GM21529 (cell line): Measurements from ENCODE around the gene MYCL.
A peak's percentile ranks its signal among the peaks of the same experiment; 100 is the strongest.
"Not testable (repeated sequence)": the region's sequence is repeated elsewhere in the genome, so short reads cannot be mapped to it uniquely, and the experiment has no call there.

Experiments
- ATAC-seq: cut with Tn5 transposase; IDR thresholded peaks from one replicate; pipeline ENCODE4 v1.9.1; 2021; ENCODE audit not compliant: unreplicated experiment

Gene MYCL

GRCh38 chr1:39919545-39919944 is 17.8 kb upstream of the MYCL start:
- peak; percentile 49 for ATAC-seq

DNA sequence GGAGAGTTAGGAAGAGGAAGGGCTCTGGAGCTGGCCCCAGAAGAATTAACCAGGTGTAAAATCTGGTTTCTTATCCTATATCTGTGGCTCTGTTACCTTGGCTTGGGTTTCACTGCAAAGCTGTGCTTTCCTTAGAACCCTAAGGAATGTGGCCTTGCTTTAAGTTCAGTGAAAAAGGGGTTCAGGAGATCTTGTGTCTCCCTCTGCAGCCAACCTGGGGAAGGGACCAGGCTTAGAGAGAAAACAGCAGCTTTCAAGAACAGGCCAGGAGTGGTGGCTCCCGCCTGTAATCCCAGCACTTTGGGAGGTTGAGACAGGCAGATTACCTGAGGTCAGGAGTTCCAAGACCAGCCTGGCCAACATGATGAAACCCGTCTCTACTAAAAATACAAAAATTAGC is 16.1 kb upstream of the MYCL start:
- no peak for ATAC-seq

DNA sequence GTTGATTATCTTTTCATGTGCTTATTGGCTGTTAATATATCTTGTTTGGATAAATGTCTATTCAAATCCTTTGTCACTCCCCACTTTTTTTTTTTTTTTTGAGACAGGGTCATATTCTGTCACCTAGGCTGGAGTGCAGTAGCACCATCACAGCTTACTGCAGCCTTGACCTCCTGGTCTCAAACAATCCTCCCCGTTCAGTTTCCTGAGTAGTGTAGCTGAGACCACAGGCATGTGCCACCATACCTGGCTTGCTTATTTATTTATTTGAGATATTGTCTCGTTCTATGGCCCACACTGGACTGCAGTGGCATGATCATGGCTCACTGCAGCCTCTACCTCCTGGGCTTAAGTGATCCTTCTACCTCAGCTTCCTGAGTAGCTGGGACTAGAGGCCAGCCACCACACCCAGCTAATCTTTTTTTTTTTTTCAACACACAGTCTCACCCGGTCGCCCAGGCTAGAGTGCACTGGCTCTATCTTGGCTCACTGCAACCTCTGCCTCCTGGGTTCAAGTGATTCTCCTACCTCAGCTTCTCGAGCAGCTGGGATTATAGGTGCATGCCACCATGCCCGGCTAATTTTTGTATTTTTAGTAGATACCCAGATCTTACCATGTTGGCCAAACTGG is 13.9 kb upstream of the MYCL start:
- no peak for ATAC-seq

- ATAC-seq, result not testable (repeated sequence)
Observed at GRCh38 chr1:39913136-39913535, 11.4 kb upstream of the MYCL start.

GRCh38 chr1:39910263-39910662 is 8.5 kb upstream of the MYCL start:
- ATAC-seq, result no peak

DNA sequence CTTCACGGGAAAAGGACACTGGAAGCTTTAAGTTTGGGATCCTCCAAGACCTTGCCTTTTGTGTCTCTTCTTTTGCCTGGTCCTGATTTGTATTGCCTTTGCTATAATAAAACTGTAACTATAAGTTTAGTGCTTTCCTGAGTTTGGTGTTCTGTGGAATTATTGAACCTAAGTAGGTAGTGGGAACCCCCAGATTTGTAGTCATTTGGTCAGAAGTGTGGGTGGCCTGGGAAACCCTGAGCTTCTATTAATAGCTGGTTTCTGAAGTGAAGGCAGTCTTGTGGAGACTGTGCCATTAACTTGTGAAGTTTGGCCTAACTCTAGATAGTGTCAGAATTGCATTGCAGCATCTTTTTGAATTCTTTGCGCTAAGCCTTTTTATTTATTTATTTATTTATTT is 6.8 kb upstream of the MYCL start:
- ATAC-seq, result no peak

DNA sequence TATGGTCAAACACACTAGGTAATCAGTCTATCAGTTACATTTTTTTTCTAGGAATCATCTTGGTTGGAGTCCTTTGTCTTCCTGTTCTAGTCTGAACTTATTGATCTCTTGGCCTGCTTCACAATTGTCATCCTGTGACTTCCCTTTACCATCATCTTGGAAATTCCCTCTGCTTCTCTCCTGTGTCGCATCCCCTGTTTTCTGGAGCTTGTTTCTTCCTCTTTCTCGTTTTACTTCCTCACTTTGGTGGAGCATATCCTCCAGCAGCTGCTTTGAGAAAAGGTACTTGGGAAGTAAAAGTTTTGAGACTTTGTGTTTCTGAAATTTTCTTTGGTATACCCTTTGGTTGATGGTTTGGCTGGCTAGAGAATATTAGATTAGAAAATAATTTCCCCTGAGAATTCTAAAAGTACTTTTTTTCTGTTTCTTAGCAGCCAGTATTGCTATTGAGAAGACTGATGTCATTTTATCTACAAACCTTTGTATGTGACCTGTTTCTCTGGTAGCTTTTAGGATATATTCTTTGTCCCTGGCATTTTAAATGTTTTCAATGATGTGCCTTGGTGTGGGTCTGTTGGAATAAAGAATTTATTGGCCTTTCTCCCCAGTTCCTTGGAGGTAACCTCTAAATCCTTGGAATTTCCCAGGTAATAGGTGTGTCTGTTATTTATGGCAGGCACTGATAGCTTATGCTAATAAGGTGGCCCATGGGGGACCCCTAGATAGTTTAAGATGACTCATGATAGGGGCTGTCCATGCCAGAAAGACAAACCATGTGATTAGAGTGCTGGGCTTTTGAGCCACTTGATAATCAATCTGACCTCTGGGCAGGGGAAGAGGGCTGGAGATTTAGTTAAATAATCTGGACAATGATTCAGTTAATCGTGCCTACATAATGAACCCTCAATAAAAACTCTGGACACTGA is 6.1 kb upstream of the MYCL start:
- no peak for ATAC-seq

DNA sequence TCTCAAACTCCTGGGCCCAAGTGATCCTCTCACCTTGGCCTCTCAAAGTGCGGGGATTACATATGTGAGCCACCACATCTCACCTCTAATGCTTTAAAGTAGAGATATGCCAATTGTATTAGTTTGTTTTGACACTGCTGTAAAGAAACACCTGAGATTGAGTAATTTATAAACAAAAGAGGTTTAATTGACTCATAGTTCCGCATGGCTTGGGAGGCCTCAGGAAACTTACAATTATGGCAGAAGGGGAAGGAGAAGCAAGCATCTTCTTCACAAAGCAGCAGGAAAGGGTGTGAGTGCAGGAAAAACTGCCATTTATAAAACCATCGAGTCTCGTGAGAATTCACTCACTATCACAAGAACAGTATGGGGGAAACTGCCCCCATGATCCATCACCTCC is 3.5 kb upstream of the MYCL start:
- no peak for ATAC-seq

DNA sequence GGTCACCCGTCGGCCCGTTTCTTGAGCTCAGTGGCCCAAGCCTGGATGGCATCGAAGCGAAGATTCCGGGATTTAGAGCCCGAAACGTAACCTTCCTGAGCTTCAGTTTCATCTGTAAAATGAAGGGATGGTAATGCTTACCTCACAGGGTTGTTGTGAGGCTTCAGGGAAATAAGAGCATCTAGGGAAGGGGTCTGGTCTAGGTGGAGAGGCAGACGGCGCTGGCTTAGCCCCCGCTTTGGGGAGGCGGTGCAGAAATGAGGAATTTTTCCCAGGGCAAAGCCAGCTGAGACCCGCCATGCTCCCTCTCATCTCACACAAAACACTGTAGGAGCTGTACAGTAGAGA is 717 bp upstream of the MYCL start:
- no peak for ATAC-seq

DNA sequence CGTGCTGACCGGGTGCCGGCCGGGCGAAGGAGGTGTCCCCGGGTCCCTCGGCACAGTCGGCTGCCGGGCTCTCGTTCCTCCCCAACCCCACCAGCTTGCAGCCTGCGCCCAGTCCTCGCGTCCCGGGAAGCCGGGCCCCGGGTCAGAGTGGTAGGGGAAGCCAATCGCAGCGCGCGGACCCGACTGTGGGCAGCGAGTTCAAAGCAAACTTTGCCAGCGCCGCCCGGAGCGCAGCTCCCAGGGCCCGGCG is 328 bp downstream of the MYCL start:
- ATAC-seq, result peak; percentile 23

DNA sequence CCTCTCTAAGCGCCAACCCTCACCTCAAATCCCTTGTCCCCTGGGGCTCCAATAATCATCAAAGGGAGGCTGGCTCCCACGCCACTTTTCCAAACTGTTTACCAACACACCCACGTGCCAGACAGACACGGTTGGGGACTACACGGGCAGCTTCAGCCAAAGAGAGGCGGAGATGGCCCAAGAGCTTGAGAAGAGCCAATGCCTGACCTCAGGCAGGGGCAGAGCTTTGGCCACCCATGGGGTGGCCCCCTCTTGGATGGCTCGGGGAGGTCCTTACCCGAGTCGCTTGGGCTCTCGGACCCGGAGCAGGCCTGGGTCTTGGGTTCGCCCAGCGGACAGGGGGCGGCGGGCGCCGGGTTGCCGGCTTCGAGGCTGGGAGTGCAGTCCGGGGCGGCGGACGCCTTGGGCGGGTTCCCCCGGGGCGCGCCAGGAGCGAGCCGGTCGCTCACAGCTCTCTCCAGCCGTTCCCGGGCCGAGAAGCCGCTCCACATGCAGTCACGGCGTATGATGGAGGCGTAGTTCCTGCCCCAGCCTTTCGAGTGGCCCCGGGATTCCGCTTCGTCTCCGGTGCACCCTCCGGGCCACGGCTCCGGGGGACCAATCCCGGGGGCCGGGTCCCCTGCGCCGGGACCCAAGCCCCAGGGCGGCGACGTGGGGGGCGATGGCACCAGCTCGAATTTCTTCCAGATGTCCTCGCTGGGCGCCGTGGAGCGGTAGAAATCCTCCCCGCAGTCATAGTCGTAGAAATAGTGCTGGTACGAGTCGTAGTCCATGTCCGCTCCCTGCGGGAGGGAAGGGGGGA is 854 bp downstream of the MYCL start:
- ATAC-seq, result no peak

DNA sequence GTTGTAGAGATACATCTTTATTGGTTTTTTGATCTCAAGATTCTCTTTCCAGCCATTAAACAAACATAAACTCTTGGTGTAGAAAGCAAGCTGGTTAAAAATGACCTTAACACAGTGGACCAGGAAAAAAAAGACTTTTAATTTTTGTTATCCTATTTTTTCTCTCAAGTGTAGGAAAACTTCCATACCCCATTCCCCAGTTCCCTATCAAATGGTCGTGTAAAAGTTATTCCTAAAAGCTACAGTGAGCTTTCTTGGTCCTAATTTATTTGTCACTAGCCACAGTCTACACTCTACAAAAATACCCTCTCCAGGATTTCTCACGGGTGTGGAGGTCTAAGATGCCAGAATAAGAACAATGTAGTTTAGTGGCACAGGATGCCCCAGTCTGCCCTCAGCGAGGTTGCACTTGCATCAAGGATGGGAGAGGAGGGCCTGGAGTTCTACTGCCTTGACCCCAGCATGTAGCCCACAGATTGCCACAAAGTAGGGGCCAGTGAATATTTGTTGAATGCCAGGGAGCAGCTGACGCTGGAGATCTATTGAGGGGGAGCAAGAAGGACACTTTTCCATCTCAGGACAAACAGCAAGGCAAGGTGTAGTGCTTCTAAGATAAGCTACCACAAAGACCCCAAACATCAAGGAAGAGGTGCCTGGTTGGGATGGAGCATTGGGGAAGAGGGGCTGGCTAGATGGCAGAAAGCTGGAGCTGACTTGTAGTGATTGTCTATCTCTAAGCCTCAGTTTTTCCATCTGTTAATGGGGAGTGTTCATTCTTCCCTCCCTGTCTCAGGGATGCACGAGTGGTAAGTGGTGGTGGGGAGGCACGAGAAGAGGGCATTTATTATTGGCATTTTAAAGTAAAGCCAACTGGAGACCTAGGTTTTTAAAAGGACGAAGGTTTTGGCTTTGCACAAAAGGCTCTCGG is 1.8 kb downstream of the MYCL start:
- no peak for ATAC-seq

- ATAC-seq, result no peak
Observed at GRCh38 chr1:39898648-39899603, 2.8 kb downstream of the MYCL start.

GRCh38 chr1:39898191-39898590 is 3.5 kb downstream of the MYCL start:
- no peak for ATAC-seq

DNA sequence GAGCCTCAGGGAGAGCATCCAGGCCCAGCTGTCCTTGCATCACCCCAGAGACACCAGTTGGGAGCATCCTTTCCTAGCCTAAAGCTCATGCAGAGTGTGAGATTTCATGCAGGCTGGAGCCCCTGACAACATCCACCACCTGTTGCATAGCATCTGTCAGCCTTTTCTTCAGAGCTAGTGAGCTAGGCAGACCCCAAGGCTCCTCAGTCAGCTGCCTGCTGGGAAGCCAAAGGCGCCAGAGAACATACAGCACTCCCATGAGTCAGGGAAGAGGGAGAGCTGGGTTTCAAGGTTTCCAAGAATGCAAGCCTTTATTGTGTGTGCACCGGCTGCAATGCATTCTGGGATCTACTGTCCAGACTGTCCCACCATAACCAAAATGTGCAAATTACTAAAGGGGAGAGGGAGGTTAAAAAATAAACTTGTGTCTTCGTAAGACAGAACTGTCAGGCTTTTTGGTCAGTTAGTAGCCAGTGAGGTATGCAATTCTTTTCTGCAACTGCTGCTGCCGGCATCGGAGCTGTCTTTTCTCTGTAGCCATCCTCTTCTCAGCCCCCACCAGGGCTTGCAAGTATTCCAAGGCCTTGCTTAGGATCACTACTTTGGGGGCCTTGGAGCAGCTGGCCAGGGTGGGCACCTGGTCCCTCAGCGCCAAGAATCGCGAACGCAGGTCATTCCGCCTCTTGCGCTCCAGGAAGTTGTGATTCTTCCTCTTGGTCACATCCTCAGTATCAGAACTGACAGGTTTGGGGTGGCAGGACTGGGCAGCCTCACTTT is 4.6 kb downstream of the MYCL start:
- ATAC-seq, result no peak

DNA sequence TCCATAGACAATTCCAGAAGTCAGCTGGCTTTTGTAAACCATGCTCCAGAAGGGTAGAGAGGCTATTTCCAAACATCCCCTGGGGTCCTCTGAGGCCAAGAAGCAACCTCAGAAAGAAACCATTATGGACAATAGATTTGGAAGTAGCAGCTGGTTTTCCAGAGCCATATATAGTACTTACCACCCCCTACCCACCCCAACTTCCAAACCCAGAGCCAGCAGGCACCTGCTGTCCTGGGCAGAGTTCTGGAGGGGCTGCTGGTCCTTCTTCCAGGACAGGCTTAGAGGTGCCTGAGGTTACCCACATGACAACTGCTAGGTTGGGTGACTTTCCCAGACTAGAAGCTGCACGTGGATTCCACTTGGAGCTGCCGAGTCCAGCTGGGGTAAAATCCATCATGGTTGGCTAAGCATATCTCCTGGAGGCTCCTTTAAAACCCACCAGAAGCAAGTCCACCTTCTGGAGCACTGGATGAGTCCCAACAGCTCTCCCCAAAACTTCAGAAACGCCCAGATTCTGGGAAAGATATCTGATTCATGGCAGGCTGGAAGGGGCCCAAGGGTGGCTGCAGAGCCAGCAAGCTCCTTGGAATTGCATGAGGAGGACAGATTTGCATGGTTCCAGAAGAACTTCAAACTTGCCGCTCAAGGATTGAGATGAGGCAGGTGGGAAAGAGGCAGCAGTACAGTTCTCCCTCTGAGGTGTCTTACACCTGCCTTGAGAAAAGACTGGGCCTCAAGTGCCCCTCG is 5.8 kb downstream of the MYCL start:
- ATAC-seq, result no peak

- no peak for ATAC-seq
Observed at GRCh38 chr1:39894884-39895495, 6.7 kb downstream of the MYCL start.
